Kidney epithelial cell (primary cell): ENCODE data around the gene RASGRP1. TPM values are rescaled to one million over a fixed set of nuclear protein-coding genes. Genes with fewer than 3 reads are reported as not detected.

Experiments used
- DNase-seq: peaks from one replicate; pipeline ENCODE4 v3.0.0-alpha.2; 2010; ENCODE audit warnings: low read depth
- H3K27me3 ChIP-seq: 2 replicates; pipeline ENCODE4 v1.6.0; 2011; ENCODE audit warnings: low read length; ENCODE audit not compliant: control insufficient read depth, insufficient read depth
- H3K36me3 ChIP-seq: 2 replicates; pipeline ENCODE4 v1.5.1; 2011; ENCODE audit warnings: low read length; ENCODE audit not compliant: control insufficient read depth, insufficient read depth
- H3K4me3 ChIP-seq: 2 replicates; pipeline ENCODE4 v1.5.1; 2011; ENCODE audit warnings: low read depth, mild to moderate bottlenecking, control low read depth, low read length
- CTCF ChIP-seq: IDR thresholded peaks from 2 replicates; pipeline ENCODE4 v1.5.1; 2011; ENCODE audit warnings: mild to moderate bottlenecking, moderate library complexity, low read length, control low read depth, inconsistent platforms; ENCODE audit not compliant: insufficient read depth, poor library complexity, severe bottlenecking
- total RNA-seq: library from RNA; depleted of rRNA; stranded (reverse); fragments of >200 nt; gene quantifications from 2 replicates; pipeline ENCODE4 v1.2.3, GENCODE V29; 2015

The RASGRP1 gene
- total RNA-seq, 1 donor from 2014 or later = 3.1 TPM

GRCh38 chr15:38499651-38500050 is 65.0 kb downstream of the RASGRP1 start:
- H3K36me3 ChIP-seq = no peaks in the 10 kb centered on the region
- DNase-seq = no peak

GRCh38 chr15:38496151-38496550 is 68.5 kb downstream of the RASGRP1 start:
- H3K27me3 ChIP-seq = no peaks in the 10 kb centered on the region
- no peak overlapping the region for H3K4me3 ChIP-seq
- no peak for DNase-seq
- H3K36me3 ChIP-seq = no peaks in the 10 kb centered on the region
- no peak for TF ChIP-seq CTCF

More at GRCh38 chr15:38499651-38500050, 65.0 kb downstream of the RASGRP1 start:
- no peak overlapping the region for H3K4me3 ChIP-seq
- H3K27me3 ChIP-seq = no peaks in the 10 kb centered on the region
- no peak for TF ChIP-seq CTCF

- no peak for TF ChIP-seq CTCF
- H3K27me3 ChIP-seq = no peaks in the 10 kb centered on the region
- H3K36me3 ChIP-seq = no peaks in the 10 kb centered on the region
- no peak overlapping the region for H3K4me3 ChIP-seq
- DNase-seq = no peak
Measured at GRCh38 chr15:38490242-38490922, 74.2 kb downstream of the RASGRP1 start.

- H3K27me3 ChIP-seq = no peaks in the 10 kb centered on the region
- H3K36me3 ChIP-seq = no peaks in the 10 kb centered on the region
- no peak for TF ChIP-seq CTCF
- DNase-seq = no peak
- H3K4me3 ChIP-seq = no peak overlapping the region
Measured at GRCh38 chr15:38487378-38487777, 77.2 kb downstream of the RASGRP1 start.

- no peaks in the 10 kb centered on the region for H3K36me3 ChIP-seq
- no peaks in the 10 kb centered on the region for H3K27me3 ChIP-seq
- TF ChIP-seq CTCF = no peak
- DNase-seq = no peak
- no peak overlapping the region for H3K4me3 ChIP-seq
Measured at GRCh38 chr15:38486936-38487335, 77.7 kb downstream of the RASGRP1 start.

- TF ChIP-seq CTCF = no peak
- H3K4me3 ChIP-seq = no peak overlapping the region
- no peaks in the 10 kb centered on the region for H3K36me3 ChIP-seq
- H3K27me3 ChIP-seq = no peaks in the 10 kb centered on the region
- no peak for DNase-seq
Measured at GRCh38 chr15:38482572-38482971, 82.0 kb downstream of the RASGRP1 start.
